ENCODE results near the gene GALNT1. TPM values are rescaled to one million over a fixed set of nuclear protein-coding genes. Genes with fewer than 3 reads are reported as not detected.

The GALNT1 gene
- total RNA-seq, 4 donors from 2014 or later = 42.7 to 59.7 (median 54.1) TPM

GRCh38 chr18:35717182-35717581 lies 135.6 kb downstream of the GALNT1 start:
- DNase-seq (ENCODE audit: low spot score) = no peak
- ATAC-seq (ENCODE audit: low FRiP score) = no peak
- no peak for TF ChIP-seq CTCF (IDR thresholded peaks at IDR 0.05)

DNA sequence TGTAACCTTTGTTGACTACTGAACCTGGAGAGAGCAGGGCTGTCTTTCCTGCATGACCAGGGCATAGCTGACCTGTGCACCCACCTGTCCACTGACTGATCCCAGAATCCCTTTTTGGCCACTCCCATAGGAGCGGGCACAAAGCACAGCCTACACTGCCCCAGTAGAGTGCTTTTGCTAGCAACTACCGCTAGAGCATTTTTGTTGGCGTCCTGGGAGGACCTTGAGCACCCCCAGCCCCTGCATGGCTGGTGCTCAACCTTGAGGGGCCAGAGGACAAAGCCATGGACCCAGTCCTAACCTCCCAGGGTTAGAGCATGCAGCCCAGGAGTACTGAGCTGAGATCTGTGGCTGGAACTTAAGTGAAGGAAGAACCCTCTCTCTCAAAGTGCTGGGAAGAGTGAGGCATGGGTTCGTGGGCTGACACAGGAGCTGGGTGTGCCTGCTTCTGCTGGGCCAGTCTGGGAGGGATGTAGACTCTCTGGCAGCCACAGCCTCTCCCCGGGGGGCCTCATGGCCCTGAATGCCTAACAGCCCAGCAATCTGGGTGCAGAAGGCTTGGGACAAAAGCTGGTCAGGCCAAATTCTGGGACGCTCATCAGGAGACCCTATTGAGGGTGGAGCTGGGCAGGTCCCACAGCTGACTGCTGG lies 140.0 kb downstream of the GALNT1 start:
- TF ChIP-seq CTCF (IDR thresholded peaks at IDR 0.05) = no peak
- DNase-seq (ENCODE audit: low spot score) (no peak), ATAC-seq (ENCODE audit: low FRiP score) (no peak)

- no peak for TF ChIP-seq CTCF (IDR thresholded peaks at IDR 0.05)
- DNase-seq (ENCODE audit: low spot score) = no peak
- no peak for ATAC-seq (ENCODE audit: low FRiP score)
These were observed 147.1 kb downstream of the GALNT1 start for GRCh38 chr18:35728676-35729075.

DNA sequence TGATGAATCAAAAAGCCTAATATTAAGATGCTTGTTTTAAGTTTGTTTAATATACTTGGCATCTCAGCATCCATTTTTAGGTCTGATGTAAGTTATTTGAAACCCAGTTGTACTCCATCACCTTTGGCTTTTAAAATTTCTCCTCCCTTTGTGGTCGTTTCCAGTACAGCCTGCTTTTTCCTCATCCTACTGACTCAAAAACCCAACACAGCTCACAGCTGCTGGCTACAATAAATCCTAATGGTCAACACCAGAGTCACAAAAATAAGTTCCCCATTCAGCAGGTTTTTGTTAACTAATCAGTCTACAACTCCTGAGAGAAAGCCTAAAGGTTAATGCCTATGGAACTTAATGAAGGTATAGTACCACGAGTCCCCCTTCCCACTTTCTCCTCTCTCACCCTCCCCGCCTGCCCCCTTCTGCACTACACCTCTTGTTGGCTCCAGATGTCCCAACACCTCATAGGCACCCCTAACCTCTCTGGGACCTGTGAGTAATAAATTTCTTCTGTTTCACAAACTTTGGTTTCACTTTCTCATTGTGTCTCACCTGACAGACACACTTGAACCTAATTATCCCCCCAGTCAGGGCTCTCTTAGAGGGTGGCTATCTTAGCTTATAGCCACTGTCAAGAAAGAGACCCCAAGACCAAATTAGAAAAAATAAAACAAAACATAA lies 148.6 kb downstream of the GALNT1 start:
- no peak for TF ChIP-seq CTCF (IDR thresholded peaks at IDR 0.05)
- DNase-seq (ENCODE audit: low spot score) (no peak), ATAC-seq (ENCODE audit: low FRiP score) (no peak)

- DNase-seq (ENCODE audit: low spot score) = no peak
- no peak for ATAC-seq (ENCODE audit: low FRiP score)
These were observed 149.3 kb downstream of the GALNT1 start for GRCh38 chr18:35730691-35731370.

DNA sequence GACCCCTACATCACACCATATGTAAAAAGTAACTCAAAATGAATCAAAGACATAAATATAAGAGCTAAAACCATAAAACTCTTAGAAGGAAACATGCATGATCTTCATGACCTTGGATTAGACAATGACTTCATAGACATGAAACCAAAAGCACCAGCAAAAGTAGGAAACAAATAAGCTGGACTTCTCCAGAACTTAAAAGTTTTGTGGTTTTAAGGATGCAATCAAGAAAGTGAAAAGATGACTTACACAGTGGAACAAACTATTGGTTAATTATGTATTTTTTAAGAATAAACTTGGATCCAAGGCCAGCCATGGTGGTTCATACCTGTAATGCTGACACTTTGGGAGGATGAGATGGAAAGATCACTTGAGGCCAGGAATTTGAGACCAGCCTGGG lies 150.2 kb downstream of the GALNT1 start:
- TF ChIP-seq CTCF (IDR thresholded peaks at IDR 0.05) = no peak
- ATAC-seq (ENCODE audit: low FRiP score) = no peak

More at GRCh38 chr18:35730691-35731370, 149.3 kb downstream of the GALNT1 start:
- TF ChIP-seq CTCF (IDR thresholded peaks at IDR 0.05) = no peak

More for the DNA sequence above, 150.2 kb downstream of the GALNT1 start:
- no peak for DNase-seq (ENCODE audit: low spot score)
